Prostate gland (tissue), 2 donors: ENCODE measurements around the gene SNX12.

ENCODE experiments used
- CTCF ChIP-seq, 4 experiments: fragments of 200-600 bp in 2 of 4; fragments of 450-650 bp in 2 of 4; sonication (generic) in 2 of 4; IDR thresholded peaks; 1 replicate in 3 of 4; 2 replicates in 1 of 4; pipeline ENCODE4 v1.5.1; 2016 to 2019; ENCODE audit warnings: antibody characterized with exemption in 4 of 4, mild to moderate bottlenecking in 2 of 4, moderate library complexity in 2 of 4
- POLR2A ChIP-seq: fragments of 450-650 bp; IDR thresholded peaks from one replicate; pipeline ENCODE4 v1.6.1; 2016; ENCODE audit warnings: antibody characterized with exemption, mild to moderate bottlenecking

GRCh38 chrX:71106427-71106826 is 38.3 kb upstream of the SNX12 start, which contains the start of gene CXorf65:
- TF ChIP-seq CTCF (IDR thresholded peaks at IDR 0.05) (no peak), POLR2A (no peak)
